Renal pelvis (tissue), 12 donors: ENCODE results near the gene C3orf52. TPM values are rescaled to one million over a fixed set of nuclear protein-coding genes. Genes with fewer than 3 reads are reported as not detected.
"Not testable (repeated sequence)": the region's sequence is repeated elsewhere in the genome, so short reads cannot be mapped to it uniquely, and the experiment has no call there.

Experiments used
- DNase-seq: peaks from one replicate; pipeline ENCODE4 v3.0.0-alpha.2; 2013
- long read RNA-seq, 16 experiments: transcript quantifications; one replicate each; lab custom pipeline, GENCODE V29; 2026
- polyA plus RNA-seq, 3 donors: library from polyadenylated mRNA; unstranded; fragments of 120-200 nt; gene quantifications; one replicate each; pipeline ENCODE4 v1.2.1, GENCODE V29; 2013; ENCODE audit not compliant: insufficient read length in 3 of 3

C3orf52 gene, protein sequence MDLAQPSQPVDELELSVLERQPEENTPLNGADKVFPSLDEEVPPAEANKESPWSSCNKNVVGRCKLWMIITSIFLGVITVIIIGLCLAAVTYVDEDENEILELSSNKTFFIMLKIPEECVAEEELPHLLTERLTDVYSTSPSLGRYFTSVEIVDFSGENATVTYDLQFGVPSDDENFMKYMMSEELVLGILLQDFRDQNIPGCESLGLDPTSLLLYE
- 1 to 10 TPM; 4.9 to 6.8 (median 5.3) TPM for polyA plus RNA-seq
- long read RNA-seq, donor 1, result 0 reads
- long read RNA-seq, donor 2, partial matches to known transcripts, result 0 of 1 reads
- long read RNA-seq, donor 2, other reads (novel, unspliced or antisense), result 0 of 1 reads
- long read RNA-seq, donor 3, partial matches to known transcripts, result 0 of 3 reads
- long read RNA-seq, donor 3, other reads (novel, unspliced or antisense), result 0 of 3 reads
- long read RNA-seq, donor 4, partial matches to known transcripts, result 0 of 2 reads
- long read RNA-seq, donor 4, other reads (novel, unspliced or antisense), result 0 of 2 reads
- long read RNA-seq, donor 5, partial matches to known transcripts, result 0 of 2 reads
- long read RNA-seq, donor 5, other reads (novel, unspliced or antisense), result 0 of 2 reads
- long read RNA-seq, donor 6, partial matches to known transcripts, result 0 of 1 reads
- long read RNA-seq, donor 6, other reads (novel, unspliced or antisense), result 0 of 1 reads
- long read RNA-seq, donor 7, partial matches to known transcripts, result 0 of 1 reads
- long read RNA-seq, donor 7, other reads (novel, unspliced or antisense), result 0 of 1 reads
- long read RNA-seq, donor 8, partial matches to known transcripts, result 0 of 1 reads
- long read RNA-seq, donor 8, other reads (novel, unspliced or antisense), result 0 of 1 reads
- long read RNA-seq, donor 9, partial matches to known transcripts, result 0 of 1 reads
- long read RNA-seq, donor 9, other reads (novel, unspliced or antisense), result 0 of 1 reads
- long read RNA-seq, donor 10, partial matches to known transcripts, result 0 of 1 reads
- long read RNA-seq, donor 10, other reads (novel, unspliced or antisense), result 0 of 1 reads
- long read RNA-seq, donor 11, result 0 reads
- long read RNA-seq, donor 12, partial matches to known transcripts, result 0 of 2 reads
- long read RNA-seq, donor 12, other reads (novel, unspliced or antisense), result 0 of 2 reads
- long read RNA-seq, donor 13, partial matches to known transcripts, result 0 of 1 reads
- long read RNA-seq, donor 13, other reads (novel, unspliced or antisense), result 0 of 1 reads
- long read RNA-seq, donor 14, result 0 reads
- long read RNA-seq, donor 15, transcript C3orf52-201 (6 exons, 2,277 nt), result major isoform, 5 of 14 reads
- long read RNA-seq, donor 15, partial matches to known transcripts, result 9 of 14 reads
- long read RNA-seq, donor 15, other reads (novel, unspliced or antisense), result 0 of 14 reads
- long read RNA-seq, donor 16, partial matches to known transcripts, result 0 of 1 reads
- long read RNA-seq, donor 16, other reads (novel, unspliced or antisense), result 0 of 1 reads

DNA sequence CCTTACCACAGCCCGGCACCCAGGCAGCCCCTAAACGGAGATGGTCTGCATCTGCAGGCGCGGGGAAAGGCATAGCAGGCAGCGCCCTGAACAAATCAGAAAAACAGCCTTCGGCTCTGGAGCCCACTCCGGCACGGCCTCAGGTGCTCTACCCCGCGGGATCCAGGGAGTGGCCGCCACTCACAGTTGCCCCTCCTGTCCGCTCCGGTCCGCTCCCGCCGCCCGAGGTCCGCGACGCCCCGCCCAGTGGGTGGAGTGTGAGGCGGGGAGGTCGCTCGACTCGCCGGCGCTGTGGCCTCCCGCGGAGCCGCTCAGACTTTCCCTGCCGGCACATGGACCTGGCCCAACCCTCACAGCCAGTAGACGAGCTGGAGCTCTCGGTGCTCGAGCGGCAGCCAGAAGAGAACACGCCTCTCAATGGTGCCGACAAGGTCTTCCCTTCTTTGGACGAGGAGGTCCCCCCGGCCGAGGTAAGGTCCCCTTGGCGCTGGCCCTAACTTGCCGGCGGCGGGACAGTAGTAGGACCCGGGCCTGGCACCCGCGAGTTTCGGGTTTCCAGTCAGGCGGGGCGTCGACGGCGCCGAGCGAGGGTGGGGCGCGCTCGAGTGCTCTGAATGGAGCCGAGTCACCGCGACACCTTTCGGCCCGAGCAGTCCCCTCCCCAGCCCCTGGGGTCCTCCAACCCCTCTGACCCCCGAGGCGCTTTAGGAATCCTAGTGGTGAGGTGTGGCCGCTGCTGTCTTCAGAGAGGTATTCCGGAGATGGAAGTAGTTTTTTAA is at the start of gene C3orf52:
TSS of gene C3orf52 (plus strand) at position 314 of the 779 bp plus-strand sequence. CDS start at position 333, 19 bp downstream.
- peak; percentile 81 for DNase-seq

GRCh38 chr3:112037194-112037593 is 49.0 kb upstream of the C3orf52 start:
- not testable (repeated sequence) for DNase-seq

DNA sequence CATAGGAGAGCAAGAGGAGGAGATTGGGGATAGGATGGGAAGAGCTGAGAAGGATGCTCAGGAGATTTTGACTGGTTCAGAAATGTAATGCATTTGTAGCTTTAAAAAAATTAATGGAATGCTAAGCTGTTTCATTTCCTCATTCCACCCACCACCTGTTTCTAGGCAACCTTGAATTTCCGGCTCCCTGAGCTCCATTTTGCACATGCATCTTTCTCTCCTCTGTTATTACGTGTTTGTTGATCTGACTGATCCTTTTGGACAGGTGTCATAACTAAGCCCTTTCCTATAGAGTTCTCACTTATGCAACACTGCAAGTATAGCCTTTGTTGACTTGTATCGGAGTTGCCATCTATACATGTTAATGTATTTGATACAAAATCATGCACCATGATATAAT is 47.3 kb upstream of the C3orf52 start:
- no peak for DNase-seq

DNA sequence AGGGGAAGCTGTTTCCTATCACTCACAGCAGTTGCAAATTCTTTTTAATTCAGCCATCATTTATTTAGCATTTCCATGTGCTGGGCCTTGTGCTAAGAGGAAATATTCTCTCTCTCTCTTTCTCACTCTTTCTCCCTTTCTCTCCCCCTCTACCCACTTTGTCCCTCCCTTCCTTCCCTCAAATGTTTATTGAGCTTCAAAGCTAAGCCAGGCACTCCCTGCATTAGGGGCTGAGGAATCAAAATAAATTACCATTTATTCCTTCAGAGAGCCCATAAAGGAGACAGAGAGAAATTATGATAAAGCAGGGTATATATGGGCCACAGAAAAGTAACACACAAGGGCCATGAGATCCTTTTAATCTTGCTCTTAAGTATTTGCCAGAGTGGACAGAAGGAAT is 44.9 kb upstream of the C3orf52 start:
- DNase-seq, result no peak

GRCh38 chr3:112042842-112043280 is 43.3 kb upstream of the C3orf52 start:
- DNase-seq, result no peak

GRCh38 chr3:112043621-112044201 is 42.5 kb upstream of the C3orf52 start:
- DNase-seq, result peak; percentile 54

GRCh38 chr3:112046599-112046998 is 39.6 kb upstream of the C3orf52 start:
- no peak for DNase-seq

GRCh38 chr3:112047264-112047663 is 38.9 kb upstream of the C3orf52 start:
- DNase-seq, result no peak

DNA sequence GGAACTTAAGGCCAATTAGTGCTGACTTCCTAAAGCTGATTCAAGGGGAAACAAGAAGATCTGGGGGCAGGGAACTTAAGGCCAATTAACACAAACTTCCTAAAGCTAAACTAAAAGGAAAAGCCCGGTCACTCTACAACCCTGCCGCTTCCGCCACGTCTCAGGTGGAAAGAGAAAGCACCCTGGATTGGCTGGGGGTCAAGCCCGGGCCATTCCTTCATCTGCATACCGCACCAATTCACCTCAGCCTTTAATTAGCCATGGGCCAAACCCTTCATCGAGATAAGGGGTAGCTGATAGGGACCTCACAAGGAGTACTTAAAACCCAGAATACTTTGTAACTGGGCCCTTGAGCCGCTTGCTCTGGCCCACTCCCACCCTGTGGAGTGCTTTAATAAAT is 37.3 kb upstream of the C3orf52 start:
- no peak for DNase-seq

DNA sequence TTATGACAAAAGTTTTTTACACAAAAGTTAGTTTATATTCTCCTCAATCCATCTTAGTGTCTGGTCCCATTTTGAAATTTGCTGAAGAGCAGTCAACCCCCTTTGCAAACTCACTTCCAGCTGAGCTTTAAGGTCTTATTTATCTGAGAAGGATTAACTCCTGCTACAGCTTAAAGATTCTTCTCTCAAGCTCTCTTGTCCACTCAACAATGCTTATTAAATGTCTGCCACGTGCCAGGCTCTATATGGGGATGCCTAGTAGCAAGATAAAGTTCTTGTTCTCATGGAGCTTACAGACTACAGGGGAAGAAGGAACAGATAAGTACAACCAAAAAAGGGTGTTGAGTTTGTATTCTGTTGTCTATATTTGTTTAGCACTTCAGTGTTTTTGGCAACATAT is 33.0 kb upstream of the C3orf52 start:
- DNase-seq, result no peak

DNA sequence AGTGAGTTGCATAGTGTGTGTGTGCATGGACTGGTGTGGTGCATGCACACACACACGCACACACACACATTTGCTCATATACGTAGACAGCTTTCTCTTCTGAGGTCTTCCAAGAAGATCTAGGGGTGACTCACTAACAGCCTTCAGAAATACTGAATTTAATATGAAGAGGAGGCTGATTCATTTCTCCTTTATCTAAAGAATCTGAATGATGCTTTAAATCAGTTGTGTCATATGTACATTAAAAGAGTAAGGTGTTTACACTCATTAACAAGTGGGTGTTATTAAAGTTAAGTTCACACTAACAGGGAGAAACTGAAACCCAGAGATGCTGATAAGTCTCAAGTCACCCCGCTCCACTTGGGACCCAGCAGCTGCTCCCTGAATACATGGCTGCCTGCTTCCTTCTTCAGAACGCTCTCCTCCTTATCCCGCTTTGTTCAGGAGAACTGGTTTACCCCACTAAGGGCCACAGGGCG is 29.7 kb upstream of the C3orf52 start:
- DNase-seq, result no peak

DNA sequence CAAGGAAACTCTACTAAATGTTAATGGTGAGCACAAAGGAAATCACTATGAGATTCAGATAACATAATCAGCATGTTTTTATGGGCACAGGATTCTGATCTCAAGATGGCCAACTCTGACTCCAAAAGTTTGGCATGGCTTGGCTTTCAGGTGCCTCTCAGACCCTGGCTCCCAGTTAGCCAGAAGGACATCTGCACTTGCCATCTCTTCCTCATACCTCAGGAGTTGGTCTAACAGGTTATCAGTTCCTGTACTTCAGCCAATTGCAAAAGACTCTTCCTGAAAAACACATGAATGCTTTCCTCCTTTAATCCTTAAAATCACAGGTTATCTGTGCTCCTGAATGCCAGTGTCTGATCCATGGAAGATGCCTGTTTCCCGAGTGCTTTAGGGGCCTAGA is 26.7 kb upstream of the C3orf52 start:
- no peak for DNase-seq

- DNase-seq, result no peak
These were observed 25.0 kb upstream of the C3orf52 start for GRCh38 chr3:112061152-112061551.

DNA sequence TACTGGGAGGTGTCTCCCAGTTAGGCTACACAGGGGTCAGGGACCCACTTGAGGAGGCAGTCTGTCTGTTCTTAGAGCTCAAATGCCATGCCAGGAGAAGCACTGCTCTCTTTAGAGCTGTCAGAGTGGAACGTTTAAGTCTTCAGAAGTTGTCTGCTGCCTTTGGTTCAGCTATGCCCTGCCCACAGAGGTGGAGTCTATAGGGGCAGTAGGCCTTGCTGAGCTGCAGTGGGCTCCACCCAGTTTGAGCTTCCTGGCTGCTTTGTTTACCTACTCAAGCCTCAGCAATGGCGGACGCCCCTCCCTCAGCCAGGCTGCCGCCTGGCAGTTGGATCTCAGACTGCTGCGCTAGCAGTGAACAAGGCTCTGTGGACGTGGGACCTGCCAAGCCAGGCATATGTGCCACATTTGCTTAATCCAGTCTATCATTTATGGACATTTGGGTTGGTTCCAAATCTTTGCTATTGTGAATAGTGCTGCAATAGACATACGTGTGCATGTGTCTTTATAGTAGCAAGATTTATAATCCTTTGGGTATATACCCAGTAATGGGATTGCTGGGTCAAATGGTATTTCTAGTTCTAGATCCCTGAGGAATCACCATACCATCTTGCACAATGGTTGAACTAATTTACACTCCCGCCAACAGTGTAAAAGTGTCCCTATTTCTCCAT is 13.7 kb upstream of the C3orf52 start:
- DNase-seq, result not testable (repeated sequence)

- DNase-seq, result no peak
These were observed 12.2 kb upstream of the C3orf52 start for GRCh38 chr3:112074006-112074405.

DNA sequence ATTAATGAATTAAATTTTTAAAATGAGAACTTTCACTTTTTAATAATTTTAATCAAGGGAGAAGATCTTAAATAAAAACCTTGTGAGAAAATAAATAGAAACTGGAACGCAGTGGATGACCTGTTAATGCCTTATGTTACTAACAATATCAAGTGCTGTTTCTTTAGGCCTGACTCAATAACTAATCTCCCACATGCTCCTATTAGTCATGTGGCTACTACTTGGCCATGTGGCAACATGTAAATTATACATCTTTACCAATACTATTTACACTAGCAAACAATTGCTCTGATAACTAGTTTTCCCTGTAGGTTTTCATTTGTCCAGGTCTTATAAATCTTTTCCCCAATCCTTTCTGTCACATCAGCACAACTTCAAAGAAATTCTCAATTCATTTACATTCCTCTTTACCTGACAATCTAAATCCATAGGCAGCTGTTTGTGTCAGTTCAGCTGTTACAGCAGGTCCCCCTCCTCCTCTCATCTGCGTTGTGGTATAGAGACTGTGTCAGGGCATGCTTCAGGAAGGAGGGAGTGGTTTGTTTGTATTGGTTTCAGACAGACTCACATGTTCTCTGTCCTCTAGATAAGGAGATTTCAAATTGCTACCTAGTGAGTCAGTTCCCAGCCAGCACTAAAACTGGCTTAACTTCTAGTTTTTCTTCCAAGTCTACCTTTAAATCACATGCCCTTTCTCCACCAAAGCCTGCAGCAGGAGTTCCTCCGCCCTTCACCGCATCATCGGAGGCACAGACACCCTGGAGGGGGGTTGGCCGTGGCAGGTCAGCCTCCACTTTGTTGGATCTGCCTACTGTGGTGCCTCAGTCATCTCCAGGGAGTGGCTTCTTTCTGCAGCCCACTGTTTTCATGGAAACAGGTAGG is 11.3 kb upstream of the C3orf52 start:
- DNase-seq, result no peak

DNA sequence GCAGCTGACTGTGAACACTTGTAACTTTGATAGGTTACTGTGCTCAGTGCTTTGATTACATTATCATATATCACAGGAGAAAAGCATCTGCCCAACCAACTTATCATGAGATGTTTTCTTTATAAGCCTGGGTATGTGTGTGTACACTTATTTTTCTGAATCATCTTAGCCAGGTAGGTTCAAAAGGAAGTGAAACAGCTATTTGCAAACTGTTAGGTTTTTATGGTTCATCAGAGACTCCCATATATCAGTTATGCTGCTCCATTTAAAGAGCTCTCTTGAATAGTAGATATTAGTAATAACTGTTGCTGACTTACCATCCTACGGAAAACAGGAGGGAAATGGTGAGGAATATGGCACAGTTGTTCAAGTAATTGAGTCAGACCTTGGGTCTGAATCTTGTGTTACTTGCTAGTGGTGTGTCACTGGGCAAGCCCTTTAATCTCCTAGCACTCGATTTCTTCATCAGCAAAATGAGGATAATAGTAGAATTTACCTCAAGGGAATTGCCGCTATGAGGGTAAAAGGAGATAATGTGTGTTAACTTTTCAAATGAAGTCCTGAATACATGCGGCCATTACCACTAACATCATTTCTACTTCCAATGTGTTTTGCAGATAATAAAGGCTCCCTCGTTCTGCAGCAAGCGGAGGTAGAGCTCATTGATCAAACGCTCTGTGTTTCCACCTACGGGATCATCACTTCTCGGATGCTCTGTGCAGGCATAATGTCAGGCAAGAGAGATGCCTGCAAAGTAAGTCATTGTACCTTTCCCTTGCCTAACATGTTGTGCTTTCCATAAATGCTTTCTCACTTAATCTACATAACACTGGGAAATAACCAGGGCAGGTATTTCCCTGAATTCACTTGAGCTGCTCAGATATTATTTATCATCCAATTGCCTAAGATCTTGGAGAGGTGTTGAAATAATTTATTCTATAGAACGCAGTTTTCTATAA is 7.8 kb upstream of the C3orf52 start:
- DNase-seq, result no peak
